Thyroid gland (tissue), 4 donors: ENCODE data around the gene GRN.

Experiments
- CTCF ChIP-seq, 6 experiments: fragments of 200-600 bp in 3 of 6; fragments of 450-650 bp in 3 of 6; sonication (generic) in 3 of 6; IDR thresholded peaks; one replicate each; pipeline ENCODE4 v1.5.1; 2016 to 2019; ENCODE audit warnings: antibody characterized with exemption in 6 of 6, mild to moderate bottlenecking in 2 of 6, inconsistent platforms in 1 of 6, moderate library complexity in 1 of 6
- POLR2A ChIP-seq, 2 donors: fragments of 450-650 bp; IDR thresholded peaks; one replicate each; pipeline ENCODE4 v1.6.1; 2017; ENCODE audit warnings: antibody characterized with exemption in 2 of 2, mild to moderate bottlenecking in 2 of 2, moderate library complexity in 1 of 2

- no peak for TF ChIP-seq CTCF (IDR thresholded peaks at IDR 0.05)
- TF ChIP-seq POLR2A (IDR thresholded peaks at IDR 0.05), result no peak
These were observed 36.2 kb upstream of the GRN start for GRCh38 chr17:44308865-44309264.
